DMS79 (cell line): Measurements from ENCODE around the gene UNC13C.

ENCODE experiments used
- DNase-seq: peaks from one replicate; lab custom pipeline; 2025; lab: John Stamatoyannopoulos, UW

Gene UNC13C

DNA sequence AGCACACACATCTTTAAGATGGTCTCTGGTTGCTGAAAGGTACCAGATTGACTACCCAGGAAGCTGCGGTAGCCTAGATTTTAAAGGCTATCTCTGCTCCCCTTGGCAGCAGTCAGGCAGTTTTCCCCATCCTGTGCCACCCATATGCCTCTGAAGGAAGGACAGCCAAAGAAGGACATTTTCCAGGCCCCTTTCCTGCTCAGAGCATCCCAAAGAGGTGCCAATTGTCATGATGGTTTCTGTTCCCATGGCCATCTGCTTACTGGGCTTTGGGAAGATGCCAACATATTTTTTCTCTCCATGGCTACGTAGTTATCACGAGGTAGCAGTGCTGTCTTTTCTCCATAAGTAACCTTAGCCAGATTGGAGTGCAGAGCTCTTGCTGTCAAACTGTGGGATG is 39.7 kb downstream of the UNC13C start:
- no peak for DNase-seq

DNA sequence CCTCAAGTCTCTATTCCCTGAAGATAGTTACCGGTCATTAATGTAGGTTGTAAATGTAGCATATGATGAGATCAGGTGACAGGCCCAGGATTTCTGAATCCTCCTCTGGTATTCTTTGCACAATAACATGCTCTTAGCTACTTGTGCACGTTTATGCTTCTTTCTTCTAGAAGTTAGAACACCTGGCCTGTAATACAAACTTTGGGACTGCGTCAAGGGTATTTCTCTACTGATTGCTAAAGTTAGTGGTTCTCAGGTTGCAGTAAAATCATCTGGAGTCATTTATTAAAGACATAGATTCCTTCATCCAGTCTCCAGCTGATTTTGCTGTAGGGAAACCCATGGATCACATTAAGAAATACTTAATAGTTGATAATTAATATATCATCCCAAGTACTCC is 48.0 kb downstream of the UNC13C start:
- no peak for DNase-seq

GRCh38 chr15:54026891-54027290 is 48.6 kb downstream of the UNC13C start:
- no peak for DNase-seq

- DNase-seq, result no peak
Measured at GRCh38 chr15:54029081-54029480, 50.8 kb downstream of the UNC13C start.

- DNase-seq, result no peak
Measured at GRCh38 chr15:54032066-54032465, 53.8 kb downstream of the UNC13C start.

GRCh38 chr15:54033356-54033860 is 55.2 kb downstream of the UNC13C start:
- DNase-seq, result no peak

DNA sequence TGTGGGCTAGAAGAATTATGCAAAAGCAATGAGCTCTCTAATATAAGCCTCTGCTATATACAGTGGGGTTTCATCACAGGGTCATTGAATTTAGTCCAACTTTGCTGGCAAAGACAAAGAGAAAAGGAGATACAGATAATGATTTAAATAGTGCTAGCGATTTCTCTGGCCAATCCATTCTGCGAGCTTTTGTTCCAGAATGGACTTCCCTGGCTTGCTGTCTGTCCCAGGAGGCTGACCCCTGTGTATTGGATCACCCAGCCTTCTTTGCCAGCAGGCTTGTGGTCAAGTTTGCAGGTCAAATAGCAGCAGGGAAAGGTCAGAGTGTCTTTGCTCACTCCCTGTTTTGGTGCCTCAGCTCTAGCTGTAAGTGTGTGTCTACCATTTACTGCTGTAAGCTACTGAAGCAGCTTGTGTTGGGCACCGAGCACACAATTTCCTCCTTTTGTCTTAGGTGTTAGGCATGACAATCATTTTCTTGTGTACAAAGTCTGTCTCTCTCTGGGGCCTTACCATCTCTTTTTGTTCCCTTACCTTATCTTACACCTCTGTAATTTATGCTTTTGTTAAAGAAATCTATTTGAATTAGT is 55.7 kb downstream of the UNC13C start:
- DNase-seq, result no peak

DNA sequence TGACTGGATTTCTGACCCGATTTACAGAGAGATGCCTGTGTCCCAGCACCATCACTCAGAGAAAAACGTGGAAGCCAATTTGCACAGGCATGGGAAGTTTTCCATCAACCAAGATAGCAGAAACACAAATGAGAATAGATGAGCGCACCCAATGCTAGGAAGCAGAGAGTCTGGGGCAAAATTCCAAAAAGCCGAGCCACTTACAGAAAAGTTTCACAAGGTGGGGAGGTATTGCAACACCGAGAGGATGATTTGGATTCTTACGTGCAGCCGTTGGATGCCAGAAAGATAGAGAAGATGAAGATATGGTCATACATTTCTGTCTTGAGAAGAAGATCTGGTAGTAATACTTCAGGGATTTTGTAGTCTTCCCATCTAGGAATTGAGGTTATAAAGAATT is 57.4 kb downstream of the UNC13C start:
- DNase-seq, result no peak

DNA sequence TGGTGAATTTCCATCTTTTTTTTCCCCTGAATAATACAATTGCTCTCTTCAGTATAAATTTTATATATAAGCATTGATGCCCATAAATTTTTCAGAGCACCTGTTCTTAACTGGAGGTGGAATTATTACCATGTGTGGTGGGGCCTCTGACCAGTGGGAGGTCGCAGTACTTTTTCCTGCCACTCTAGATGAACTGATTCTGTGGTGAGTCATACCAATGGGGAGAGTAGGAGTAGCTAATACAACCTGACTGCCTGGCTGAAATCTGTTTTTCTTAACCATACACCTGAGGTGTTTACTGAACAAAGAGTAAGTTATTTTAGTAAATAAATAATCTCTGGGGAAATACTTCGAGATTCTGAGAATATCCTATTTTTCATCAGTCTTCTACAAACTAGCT is 67.2 kb downstream of the UNC13C start:
- DNase-seq, result no peak

GRCh38 chr15:54046093-54046492 is 67.9 kb downstream of the UNC13C start:
- no peak for DNase-seq

GRCh38 chr15:54064365-54064764 is 86.1 kb downstream of the UNC13C start:
- no peak for DNase-seq

GRCh38 chr15:54066403-54066802 is 88.2 kb downstream of the UNC13C start:
- no peak for DNase-seq

DNA sequence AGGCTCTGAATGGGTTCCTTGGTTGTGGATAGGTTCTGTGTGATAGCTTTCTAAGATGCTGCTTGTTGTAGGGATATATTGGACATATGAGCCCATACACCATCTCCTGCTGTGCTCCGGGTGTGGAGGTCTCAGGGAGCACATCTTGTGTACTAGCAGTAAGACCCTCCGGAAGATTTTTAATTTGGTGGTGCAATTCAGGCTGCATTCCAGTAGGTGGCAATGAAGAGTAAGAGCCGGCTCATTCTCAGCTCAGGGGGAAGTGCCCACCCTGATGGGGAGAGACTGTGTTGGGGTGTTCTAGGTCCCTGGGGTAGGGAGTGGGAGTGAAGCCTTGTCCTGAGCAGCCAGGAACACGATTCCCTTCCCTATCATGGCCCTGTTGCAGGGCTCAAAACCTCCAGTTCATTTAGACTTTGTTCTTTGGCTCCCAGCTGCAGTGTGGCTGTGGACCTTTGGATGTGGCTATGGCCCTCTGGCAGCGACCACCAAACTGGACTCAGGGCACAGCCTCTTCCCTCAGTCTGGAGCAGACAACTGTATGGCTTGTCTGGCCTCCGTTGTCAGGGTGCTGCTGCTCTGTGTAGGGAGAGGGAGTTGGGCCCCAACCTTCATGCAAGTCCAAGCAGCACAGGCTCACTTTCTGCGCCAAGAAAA is 104.7 kb downstream of the UNC13C start:
- no peak for DNase-seq

DNA sequence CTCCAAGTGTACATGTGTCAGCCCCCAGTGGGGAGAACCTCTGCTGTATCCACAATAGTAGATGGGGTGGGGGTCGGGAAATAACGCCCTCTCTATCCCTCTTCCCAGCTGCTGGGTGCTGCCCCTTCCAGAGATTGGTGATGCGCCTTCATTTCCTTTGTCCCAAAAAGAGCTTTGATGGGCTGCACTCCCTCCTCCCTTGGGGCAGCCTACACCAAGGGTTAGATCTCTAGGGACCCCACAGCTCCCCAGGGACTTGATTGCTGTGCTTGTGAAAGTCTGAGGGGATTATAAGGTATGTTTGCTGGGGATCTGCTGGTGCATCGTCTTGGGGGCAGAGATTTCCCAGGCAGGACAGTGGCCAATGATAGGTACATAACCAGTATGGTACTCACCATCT is 105.3 kb downstream of the UNC13C start:
- DNase-seq, result no peak

- DNase-seq, result no peak
Measured at GRCh38 chr15:54083991-54084390, 105.8 kb downstream of the UNC13C start.

GRCh38 chr15:54088837-54089236 is 110.6 kb downstream of the UNC13C start:
- DNase-seq, result no peak

- DNase-seq, result no peak
Measured at GRCh38 chr15:54089776-54090175, 111.5 kb downstream of the UNC13C start.

- DNase-seq, result no peak
Measured at GRCh38 chr15:54091651-54092050, 113.4 kb downstream of the UNC13C start.

DNA sequence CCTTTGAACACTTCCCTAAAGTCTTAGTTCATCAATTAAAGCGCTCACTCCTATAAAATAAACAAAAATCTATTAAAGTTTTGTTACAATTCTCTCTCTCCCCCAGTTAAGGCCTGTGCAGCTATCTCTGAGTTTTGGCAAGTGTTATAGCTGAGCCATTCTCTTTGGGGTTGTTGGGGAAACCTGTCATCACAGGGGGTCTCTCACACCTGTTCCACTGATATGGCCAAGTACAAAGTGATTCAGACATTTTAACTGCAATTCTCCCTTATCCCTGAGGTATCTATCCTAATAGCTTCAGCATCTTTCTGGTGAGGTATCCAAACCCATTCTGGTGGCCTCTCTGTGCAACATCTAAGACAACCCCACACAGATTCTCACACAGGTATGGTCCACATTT is 116.4 kb downstream of the UNC13C start:
- DNase-seq, result no peak

- DNase-seq, result no peak
Measured at GRCh38 chr15:54097019-54097418, 118.8 kb downstream of the UNC13C start.

GRCh38 chr15:54099010-54099409 is 120.8 kb downstream of the UNC13C start:
- DNase-seq, result no peak

DNA sequence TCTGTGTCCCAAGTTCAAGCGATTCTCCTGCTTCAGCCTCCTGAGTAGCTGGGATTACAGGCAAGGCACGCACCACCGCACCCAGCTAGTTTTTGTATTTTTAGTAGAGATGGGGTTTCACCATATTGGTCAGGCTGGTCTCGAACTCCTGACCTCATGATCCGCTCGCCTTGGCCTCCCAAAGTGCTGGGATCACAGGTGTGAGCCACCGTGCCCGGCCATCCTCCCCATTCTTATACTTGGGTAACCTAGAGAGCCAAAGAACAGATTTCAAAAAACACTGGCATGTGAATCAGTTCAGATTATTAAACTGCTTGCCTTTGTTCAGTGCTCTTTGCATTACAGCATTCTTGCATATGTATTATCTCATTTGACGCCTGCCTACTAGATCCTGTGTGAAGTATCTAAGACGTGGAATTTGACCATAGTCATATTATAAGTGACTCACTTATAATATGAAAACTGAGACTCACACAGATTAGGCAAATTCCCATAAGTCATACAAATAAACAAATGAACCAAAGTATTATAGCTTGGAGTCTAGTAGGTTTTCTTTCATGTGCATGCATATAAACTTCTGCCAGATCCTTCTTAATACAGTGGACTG is 123.5 kb downstream of the UNC13C start:
- no peak for DNase-seq

GRCh38 chr15:54102704-54103103 is 124.5 kb downstream of the UNC13C start:
- no peak for DNase-seq

DNA sequence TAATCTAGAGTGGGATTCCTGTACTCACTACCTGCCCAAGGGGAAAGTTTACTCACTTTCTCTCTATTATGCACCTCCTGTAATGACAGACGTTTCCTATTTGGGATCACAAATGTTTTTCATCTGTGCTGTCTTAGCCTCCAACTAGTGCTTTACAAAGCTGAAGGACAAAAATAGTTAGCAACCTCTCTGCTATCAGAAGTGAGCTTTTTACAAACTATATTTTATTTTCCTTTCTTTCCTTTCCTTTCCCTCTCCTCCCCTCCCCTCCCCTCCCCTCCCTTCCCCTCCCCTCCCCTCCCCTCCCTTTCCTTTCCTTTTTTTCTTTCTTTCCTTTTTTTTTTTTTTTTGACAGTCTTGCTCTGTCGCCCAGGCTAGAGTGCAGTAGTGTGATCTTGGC is 130.8 kb downstream of the UNC13C start:
- no peak for DNase-seq
